ENCODE data around the gene SAMM50. TPM values are rescaled to one million over a fixed set of nuclear protein-coding genes. Genes with fewer than 3 reads are reported as not detected.

Gene SAMM50
- total RNA-seq, 4 donors from 2014 or later = 24.3 to 29.4 (median 28.1) TPM

DNA sequence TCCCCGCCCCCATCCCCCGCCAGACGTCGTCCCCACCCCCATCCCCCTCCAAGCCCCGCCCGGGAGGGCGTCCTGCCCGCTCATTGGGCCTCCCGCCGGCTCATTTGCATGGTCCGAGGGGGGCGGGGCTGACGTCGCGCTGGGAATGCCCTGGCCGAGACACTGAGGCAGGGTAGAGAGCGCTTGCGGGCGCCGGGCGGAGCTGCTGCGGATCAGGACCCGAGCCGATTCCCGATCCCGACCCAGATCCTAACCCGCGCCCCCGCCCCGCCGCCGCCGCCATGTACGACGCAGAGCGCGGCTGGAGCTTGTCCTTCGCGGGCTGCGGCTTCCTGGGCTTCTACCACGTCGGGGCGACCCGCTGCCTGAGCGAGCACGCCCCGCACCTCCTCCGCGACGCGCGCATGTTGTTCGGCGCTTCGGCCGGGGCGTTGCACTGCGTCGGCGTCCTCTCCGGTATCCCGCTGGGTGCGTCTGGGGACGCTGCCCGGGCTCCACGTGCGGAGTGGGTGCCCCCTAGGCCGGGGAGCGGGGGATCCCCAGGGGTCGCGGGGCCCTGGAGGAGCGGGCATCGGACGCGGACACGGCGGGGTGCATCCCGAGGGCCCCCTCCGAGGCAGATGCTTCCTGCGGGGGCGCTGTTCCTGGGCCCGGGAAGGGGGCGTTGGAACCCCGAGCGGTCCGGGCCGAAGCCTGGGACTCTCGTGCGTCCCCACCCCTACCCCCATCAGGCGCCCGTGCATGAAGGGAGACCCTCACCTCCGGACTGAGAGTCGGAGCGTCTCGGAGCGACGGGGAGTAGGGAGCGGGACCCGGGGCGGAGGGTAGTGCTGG is 31.4 kb upstream of the SAMM50 start, which contains the start of gene PNPLA3:
Gene PNPLA3, plus strand, starts transcription at position 175 of the 834 bp plus-strand sequence. Its CDS starts 107 bp downstream, at position 282.
- WGBS, 2 donors = 2 to 4% methylated on average over 19 to 56 of the region's 100 CpGs
- H3K4me3 ChIP-seq = peak within 1 kb of the TSS; percentile 40 to 71 (median 55)
- TF ChIP-seq, protein P1, sequence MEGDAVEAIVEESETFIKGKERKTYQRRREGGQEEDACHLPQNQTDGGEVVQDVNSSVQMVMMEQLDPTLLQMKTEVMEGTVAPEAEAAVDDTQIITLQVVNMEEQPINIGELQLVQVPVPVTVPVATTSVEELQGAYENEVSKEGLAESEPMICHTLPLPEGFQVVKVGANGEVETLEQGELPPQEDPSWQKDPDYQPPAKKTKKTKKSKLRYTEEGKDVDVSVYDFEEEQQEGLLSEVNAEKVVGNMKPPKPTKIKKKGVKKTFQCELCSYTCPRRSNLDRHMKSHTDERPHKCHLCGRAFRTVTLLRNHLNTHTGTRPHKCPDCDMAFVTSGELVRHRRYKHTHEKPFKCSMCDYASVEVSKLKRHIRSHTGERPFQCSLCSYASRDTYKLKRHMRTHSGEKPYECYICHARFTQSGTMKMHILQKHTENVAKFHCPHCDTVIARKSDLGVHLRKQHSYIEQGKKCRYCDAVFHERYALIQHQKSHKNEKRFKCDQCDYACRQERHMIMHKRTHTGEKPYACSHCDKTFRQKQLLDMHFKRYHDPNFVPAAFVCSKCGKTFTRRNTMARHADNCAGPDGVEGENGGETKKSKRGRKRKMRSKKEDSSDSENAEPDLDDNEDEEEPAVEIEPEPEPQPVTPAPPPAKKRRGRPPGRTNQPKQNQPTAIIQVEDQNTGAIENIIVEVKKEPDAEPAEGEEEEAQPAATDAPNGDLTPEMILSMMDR (IDR thresholded peaks at IDR 0.05) = no peak
- TF ChIP-seq EP300 (IDR thresholded peaks at IDR 0.05) (peak in 1 of 2 donors; percentile 9), POLR2A (IDR thresholded peaks at IDR 0.05) (peak in 1 of 2 donors; percentile 49)
- H3K27ac ChIP-seq = peak within 1 kb of the TSS in 1 of 4 donors; percentile 71
- DNase-seq (ENCODE audit: low spot score in 2 of 2) = peak; percentile 74 to 84
- H3K36me3 ChIP-seq = no peaks in the 10 kb centered on the region
- H3K27me3 ChIP-seq = peaks cover 0 to 31% of the 10 kb centered on the region in 2 donors
- H3K4me1 ChIP-seq = peaks cover 0 to 16% (median 5%) of the 10 kb centered on the region in 4 donors
- H3K9me3 ChIP-seq = peaks cover 0 to 6% (median 0%) of the 10 kb centered on the region in 4 donors

DNA sequence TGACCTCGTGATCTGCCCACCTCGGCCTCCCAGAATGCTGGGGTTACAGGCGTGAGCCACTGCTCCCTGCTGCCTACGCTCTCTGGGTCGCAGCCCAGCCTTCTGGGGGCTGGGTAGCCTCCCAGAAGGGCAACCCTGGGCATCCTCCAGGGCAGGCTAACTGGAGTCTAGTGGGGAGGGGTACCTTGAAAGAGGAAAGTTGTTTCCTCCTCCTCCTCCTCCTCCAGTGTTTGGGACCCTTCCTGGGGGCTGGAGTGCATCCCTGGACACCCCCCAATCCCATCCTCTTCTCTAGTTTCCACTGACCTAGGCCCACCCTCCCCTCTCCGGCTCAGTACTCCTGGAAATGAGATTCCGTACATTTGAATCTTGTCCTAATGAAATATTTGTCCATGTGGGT is 30.4 kb upstream of the SAMM50 start:
- Histone ChIP-seq H3K9me3 (peaks cover 0 to 6% (median 0%) of the 10 kb centered on the region in 4 donors), H3K27ac (no peak overlapping the region), H3K36me3 (no peaks in the 10 kb centered on the region), H3K4me1 (peaks cover 0 to 16% (median 5%) of the 10 kb centered on the region in 4 donors), H3K27me3 (peaks cover 0 to 27% of the 10 kb centered on the region in 2 donors), H3K4me3 (no peak overlapping the region)
- no peak for DNase-seq (ENCODE audit: low spot score in 2 of 2)
- TF ChIP-seq EP300 (IDR thresholded peaks at IDR 0.05) (no peak), POLR2A (IDR thresholded peaks at IDR 0.05) (no peak)
- TF ChIP-seq, protein P1 (IDR thresholded peaks at IDR 0.05) = no peak
- 52 to 55% methylated on average over 7 of the region's 7 CpGs for WGBS, 2 donors

DNA sequence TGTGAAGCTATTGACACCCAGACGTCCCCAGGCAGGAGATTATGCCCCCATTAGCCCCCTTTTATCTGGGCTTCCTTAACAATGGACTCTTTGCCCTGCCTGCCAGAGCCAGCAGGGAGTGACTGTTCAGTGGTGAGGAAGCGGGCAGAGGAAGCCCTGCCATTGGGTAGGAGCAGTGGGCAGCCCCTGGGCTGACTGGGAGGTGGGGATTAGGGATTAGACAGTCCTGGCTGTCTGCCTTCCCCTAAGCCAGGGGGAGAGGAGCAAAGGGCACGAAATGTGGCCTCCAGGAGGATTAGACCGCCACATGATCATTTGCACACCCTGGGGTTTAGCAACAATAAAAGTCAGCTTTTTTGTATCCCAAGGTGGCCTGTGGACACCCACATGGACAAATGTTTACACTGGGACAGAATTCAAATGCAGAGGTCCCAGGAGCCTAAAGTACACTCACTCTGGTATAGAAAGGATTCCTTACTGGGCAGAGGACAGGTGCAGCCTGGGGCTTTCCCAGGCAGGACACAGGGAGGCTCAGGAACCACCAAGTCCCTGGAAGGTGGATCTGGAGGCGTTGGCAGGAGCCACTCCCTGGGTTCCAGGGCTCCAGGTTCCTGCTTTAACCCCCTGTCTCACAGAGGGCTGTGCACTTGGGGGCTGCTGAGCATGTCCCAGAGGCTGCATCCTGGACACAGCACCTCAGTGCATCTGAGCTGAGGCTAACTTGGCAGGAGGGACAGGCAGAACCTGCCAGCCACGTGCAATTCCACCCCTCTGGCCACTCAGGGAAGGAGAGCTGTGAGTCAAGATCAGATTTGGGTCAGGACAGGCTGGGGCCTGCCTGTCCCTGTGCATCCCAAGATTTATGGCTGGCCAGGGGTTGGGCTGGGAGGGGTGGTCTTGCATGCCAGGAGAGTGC is 29.6 kb upstream of the SAMM50 start:
- Histone ChIP-seq H3K4me1 (peaks cover 0 to 16% (median 5%) of the 10 kb centered on the region in 4 donors), H3K27ac (no peak overlapping the region), H3K27me3 (peaks cover 0 to 25% of the 10 kb centered on the region in 2 donors), H3K4me3 (no peak overlapping the region), H3K36me3 (no peaks in the 10 kb centered on the region), H3K9me3 (peaks cover 0 to 6% (median 0%) of the 10 kb centered on the region in 4 donors)
- WGBS, 2 donors = 59 to 65% methylated on average over 5 of the region's 6 CpGs
- TF ChIP-seq, protein P1 (IDR thresholded peaks at IDR 0.05) = no peak
- no peak for DNase-seq (ENCODE audit: low spot score in 2 of 2)

DNA sequence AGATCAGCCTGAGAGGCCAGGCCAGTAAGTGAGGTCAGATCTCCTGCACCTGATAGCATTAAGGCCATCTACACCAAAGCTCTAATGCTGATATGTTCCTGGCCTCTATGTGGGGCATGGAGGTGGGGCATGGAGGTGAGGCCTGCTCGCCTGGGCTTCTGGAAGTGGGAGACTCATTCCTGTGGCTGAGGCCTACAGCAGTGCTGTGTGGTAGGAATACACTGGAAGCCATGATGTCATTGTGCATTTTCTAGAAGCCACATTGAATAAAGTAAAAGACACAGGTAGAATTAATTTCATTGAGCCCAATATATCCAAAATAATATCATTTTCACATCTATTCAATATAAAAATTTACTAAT is 28.9 kb upstream of the SAMM50 start:
- H3K9me3 ChIP-seq = peaks cover 0 to 6% (median 0%) of the 10 kb centered on the region in 4 donors
- TF ChIP-seq POLR2A (IDR thresholded peaks at IDR 0.05) (no peak), EP300 (IDR thresholded peaks at IDR 0.05) (no peak)
- TF ChIP-seq, protein P1 (IDR thresholded peaks at IDR 0.05) = no peak
- H3K4me3 ChIP-seq = no peak overlapping the region
- H3K27ac ChIP-seq = no peak overlapping the region
- peaks cover 0 to 16% (median 5%) of the 10 kb centered on the region in 4 donors for H3K4me1 ChIP-seq
- no peak for DNase-seq (ENCODE audit: low spot score in 2 of 2)
- WGBS, 2 donors = 60 to 67% methylated on average over 1 of the region's 1 CpG
- H3K27me3 ChIP-seq = peaks cover 0 to 23% of the 10 kb centered on the region in 2 donors
- H3K36me3 ChIP-seq = no peaks in the 10 kb centered on the region
